Measurements from ENCODE around the gene TARM1. TPM values are rescaled to one million over a fixed set of nuclear protein-coding genes. Genes with fewer than 3 reads are reported as not detected.

TARM1 gene
- total RNA-seq, 1 donor from 2014 or later: not detected

GRCh38 chr19:54114340-54115108 is 33.4 kb upstream of the TARM1 start:
- peak overlapping the region; percentile 90 for H3K4me2 ChIP-seq
- TF ChIP-seq EZH2 (IDR thresholded peaks at IDR 0.05) (no peak), EZH2phosphoT487 (IDR thresholded peaks at IDR 0.05) (no peak)
- TF ChIP-seq, protein P1, sequence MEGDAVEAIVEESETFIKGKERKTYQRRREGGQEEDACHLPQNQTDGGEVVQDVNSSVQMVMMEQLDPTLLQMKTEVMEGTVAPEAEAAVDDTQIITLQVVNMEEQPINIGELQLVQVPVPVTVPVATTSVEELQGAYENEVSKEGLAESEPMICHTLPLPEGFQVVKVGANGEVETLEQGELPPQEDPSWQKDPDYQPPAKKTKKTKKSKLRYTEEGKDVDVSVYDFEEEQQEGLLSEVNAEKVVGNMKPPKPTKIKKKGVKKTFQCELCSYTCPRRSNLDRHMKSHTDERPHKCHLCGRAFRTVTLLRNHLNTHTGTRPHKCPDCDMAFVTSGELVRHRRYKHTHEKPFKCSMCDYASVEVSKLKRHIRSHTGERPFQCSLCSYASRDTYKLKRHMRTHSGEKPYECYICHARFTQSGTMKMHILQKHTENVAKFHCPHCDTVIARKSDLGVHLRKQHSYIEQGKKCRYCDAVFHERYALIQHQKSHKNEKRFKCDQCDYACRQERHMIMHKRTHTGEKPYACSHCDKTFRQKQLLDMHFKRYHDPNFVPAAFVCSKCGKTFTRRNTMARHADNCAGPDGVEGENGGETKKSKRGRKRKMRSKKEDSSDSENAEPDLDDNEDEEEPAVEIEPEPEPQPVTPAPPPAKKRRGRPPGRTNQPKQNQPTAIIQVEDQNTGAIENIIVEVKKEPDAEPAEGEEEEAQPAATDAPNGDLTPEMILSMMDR (IDR thresholded peaks at IDR 0.05): no peak
- H4K20me1 ChIP-seq (ENCODE audit: low read depth): peaks cover 13% of the 10 kb centered on the region
- H3F3A ChIP-seq (ENCODE audit: low read depth): peaks cover 5% of the 10 kb centered on the region
- H3K27me3 ChIP-seq: no peaks in the 10 kb centered on the region
- H3K27ac ChIP-seq: no peak overlapping the region
- peak overlapping the region; percentile 95 for H2AFZ ChIP-seq (replicated peaks)
- peaks cover 23% of the 10 kb centered on the region for H3K79me2 ChIP-seq (ENCODE audit: low read depth)
- no peaks in the 10 kb centered on the region for H3K9me3 Mint-ChIP-seq
- H3K36me3 ChIP-seq: no peaks in the 10 kb centered on the region
- H3K9me3 ChIP-seq (ENCODE audit: low read depth): no peaks in the 10 kb centered on the region
- peak; percentile 29 for DNase-seq (ENCODE audit: low spot score)
- H3K4me3 Mint-ChIP-seq: peak overlapping the region; percentile 97
- peaks cover 5% of the 10 kb centered on the region for H3K4me1 ChIP-seq
- peak overlapping the region; percentile 83 for H3K9ac ChIP-seq
- peaks cover 15% of the 10 kb centered on the region for H3K36me3 Mint-ChIP-seq
- peaks cover 25% of the 10 kb centered on the region for H3K4me1 Mint-ChIP-seq
- H3K27me3 Mint-ChIP-seq (ENCODE audit: insufficient read depth, low read depth): peaks cover 12% of the 10 kb centered on the region
- H3K4me3 ChIP-seq: peak overlapping the region; percentile 75
- peak overlapping the region; percentile 46 for H3K27ac Mint-ChIP-seq

DNA sequence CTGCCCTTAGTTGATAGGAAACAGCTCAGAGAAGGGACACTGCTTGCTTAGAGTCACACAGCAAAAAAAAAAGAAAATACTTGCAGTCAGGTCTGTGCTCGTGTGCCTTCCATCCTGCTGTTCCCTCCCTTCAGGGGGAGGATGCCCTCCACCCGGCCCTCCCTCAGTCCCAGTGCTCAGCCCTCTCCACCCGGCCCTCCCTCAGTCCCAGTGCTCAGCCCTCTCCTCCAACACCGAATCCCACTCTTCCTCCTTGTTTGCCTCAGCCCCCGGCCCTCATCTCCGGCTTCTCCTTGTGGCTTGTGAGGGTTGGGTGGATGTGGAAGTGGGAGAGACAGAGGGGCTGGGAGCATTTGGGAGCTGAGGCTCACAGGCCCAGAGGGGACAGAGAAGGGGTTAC is 28.5 kb upstream of the TARM1 start:
- Mint-ChIP-seq H3K36me3 (peaks cover 21% of the 10 kb centered on the region), H3K27me3 (ENCODE audit: insufficient read depth, low read depth) (peaks cover 6% of the 10 kb centered on the region), H3K4me1 (peaks cover 10% of the 10 kb centered on the region), H3K4me3 (no peak overlapping the region), H3K27ac (no peak overlapping the region), H3K9me3 (no peaks in the 10 kb centered on the region)
- Histone ChIP-seq H4K20me1 (ENCODE audit: low read depth) (peaks cover 6% of the 10 kb centered on the region), H3K4me3 (no peak overlapping the region), H3K4me1 (no peaks in the 10 kb centered on the region), H3K27me3 (no peaks in the 10 kb centered on the region), H2AFZ (replicated peaks) (no peak overlapping the region), H3K9me3 (ENCODE audit: low read depth) (no peaks in the 10 kb centered on the region), H3F3A (ENCODE audit: low read depth) (peaks cover 5% of the 10 kb centered on the region), H3K4me2 (no peak overlapping the region), H3K79me2 (ENCODE audit: low read depth) (peaks cover 7% of the 10 kb centered on the region), H3K27ac (no peak overlapping the region), H3K36me3 (no peaks in the 10 kb centered on the region), H3K9ac (no peak overlapping the region)
- no peak for DNase-seq (ENCODE audit: low spot score)
- TF ChIP-seq, protein P1 (IDR thresholded peaks at IDR 0.05): no peak
- TF ChIP-seq EZH2phosphoT487 (IDR thresholded peaks at IDR 0.05): no peak
- no peak for TF ChIP-seq EZH2 (IDR thresholded peaks at IDR 0.05)

GRCh38 chr19:54108496-54108895 is 27.3 kb upstream of the TARM1 start:
- Mint-ChIP-seq H3K36me3 (peaks cover 21% of the 10 kb centered on the region), H3K4me1 (peaks cover 6% of the 10 kb centered on the region), H3K27ac (no peak overlapping the region), H3K4me3 (no peak overlapping the region), H3K9me3 (no peaks in the 10 kb centered on the region), H3K27me3 (ENCODE audit: insufficient read depth, low read depth) (peaks cover 4% of the 10 kb centered on the region)
- DNase-seq (ENCODE audit: low spot score): no peak
- Histone ChIP-seq H3K9me3 (ENCODE audit: low read depth) (no peaks in the 10 kb centered on the region), H3K27ac (no peak overlapping the region), H3K4me3 (no peak overlapping the region), H3K4me2 (no peak overlapping the region), H3K4me1 (no peaks in the 10 kb centered on the region), H3K9ac (no peak overlapping the region), H2AFZ (replicated peaks) (no peak overlapping the region), H3K79me2 (ENCODE audit: low read depth) (peaks cover 16% of the 10 kb centered on the region), H3K27me3 (no peaks in the 10 kb centered on the region), H3F3A (ENCODE audit: low read depth) (peaks cover 5% of the 10 kb centered on the region), H3K36me3 (no peaks in the 10 kb centered on the region), H4K20me1 (ENCODE audit: low read depth) (peaks cover 6% of the 10 kb centered on the region)
- TF ChIP-seq EZH2phosphoT487 (IDR thresholded peaks at IDR 0.05) (no peak), EZH2 (IDR thresholded peaks at IDR 0.05) (no peak)
- TF ChIP-seq, protein P1 (IDR thresholded peaks at IDR 0.05): no peak

All from neural progenitor cell (in vitro differentiated cells).